ENCODE results near the gene FAM20C. TPM values are rescaled to one million over a fixed set of nuclear protein-coding genes. Genes with fewer than 3 reads are reported as not detected.

FAM20C gene
- total and polyA plus RNA-seq, 10 of the 15 experiments (the other 5 are each of a cell fraction or from before 2014, with no cell fraction given): 0.44 TPM; not detected in 9

- RAD21 ChIA-PET (ENCODE audit: unreplicated experiment): no interaction called here
- FAIRE-seq (no peak), ATAC-seq (no peak), DNase-seq (ENCODE audit: low read depth, low spot score) (no peak)
- 32% methylated on average over 16 of the region's 16 CpGs for WGBS (ENCODE audit: insufficient coverage, insufficient replicate concordance, low lambda C conversion rate, missing lambda C conversion rate)
- Histone ChIP-seq H3K27me3 (replicated peaks in 1 of 2; ENCODE audit: control insufficient read depth in 2 of 2, insufficient read depth in 2 of 2, low read length in 1 of 2) (no peaks in the 10 kb centered on the region), H3K4me2 (ENCODE audit: control insufficient read depth, insufficient read depth) (no peak overlapping the region), H3K36me3 (ENCODE audit: control insufficient read depth in 2 of 2, insufficient read depth in 2 of 2, low read length in 1 of 2) (no peaks in the 10 kb centered on the region), H3K9me3 (replicated peaks; ENCODE audit: control insufficient read depth, insufficient read depth, low read length) (no peaks in the 10 kb centered on the region; the same call in 1 of the 3 replicates), H3K79me2 (ENCODE audit: control insufficient read depth, insufficient read depth, low read length) (no peaks in the 10 kb centered on the region), H3K27ac (ENCODE audit: control insufficient read depth, insufficient read depth) (no peak overlapping the region), H2AFZ (ENCODE audit: control insufficient read depth, low read depth, low read length) (no peak overlapping the region), H3K4me3 (no peak overlapping the region), H3K9ac (ENCODE audit: control insufficient read depth, insufficient read depth, low read length) (no peak overlapping the region), H4K20me1 (ENCODE audit: control insufficient read depth, insufficient read depth) (no peaks in the 10 kb centered on the region), H3K4me1 (ENCODE audit: control insufficient read depth, insufficient read depth, low read length) (no peaks in the 10 kb centered on the region)
- CTCF ChIA-PET: no interaction called here
- in situ Hi-C loops (cut with MboI) (no loop called here), intact Hi-C loops (cut with micrococcal nuclease; ENCODE audit: unreplicated experiment) (no loop called here)
- no peak for TF ChIP-seq STAT3 (IDR thresholded peaks at IDR 0.05; ENCODE audit: low read depth, low read length)
- no peak for TF ChIP-seq RAD51 (IDR thresholded peaks at IDR 0.05)
- TF ChIP-seq RUNX3 (IDR thresholded peaks at IDR 0.05; ENCODE audit: low read length): no peak
- TF ChIP-seq ZSCAN29 (IDR thresholded peaks at IDR 0.05): no peak
- no peak for TF ChIP-seq CEBPB (IDR thresholded peaks at IDR 0.05; ENCODE audit: borderline replicate concordance in 1 of 2, low read depth in 2 of 2, low read length in 2 of 2)
- TF ChIP-seq SP1 (IDR thresholded peaks at IDR 0.05; ENCODE audit: low read depth, low read length): no peak
- TF ChIP-seq E4F1 (IDR thresholded peaks at IDR 0.05; ENCODE audit: borderline replicate concordance, partially characterized antibody): no peak
- no peak for TF ChIP-seq MXI1 (IDR thresholded peaks at IDR 0.05; ENCODE audit: low read depth, low read length)
- no peak for TF ChIP-seq PML (IDR thresholded peaks at IDR 0.05; ENCODE audit: low read length)
- no peak for TF ChIP-seq E2F4 (IDR thresholded peaks at IDR 0.05; ENCODE audit: low read depth, low read length)
- TF ChIP-seq FOXK2 (IDR thresholded peaks at IDR 0.05): no peak
- TF ChIP-seq TCF12 (IDR thresholded peaks at IDR 0.05; ENCODE audit: low read depth, low read length): no peak
- TF ChIP-seq NFYA (IDR thresholded peaks at IDR 0.05; ENCODE audit: borderline replicate concordance, low read depth, low read length): no peak
- no peak for TF ChIP-seq SIX5 (IDR thresholded peaks at IDR 0.05; ENCODE audit: low read depth, low read length, severe bottlenecking)
- SMC1A ChIA-PET (ENCODE audit: uncharacterized antibody, unreplicated experiment): no interaction called here
- POLR2A ChIA-PET: no interaction called here
- no TSS peak for BruUV-seq (replicated peaks)
Measured at GRCh38 chr7:240887-241421, 48.6 kb downstream of the FAM20C start.
